HG03460 (cell line): ENCODE results near the gene ADRA1B.

Source experiments
- ATAC-seq: cut with Tn5 transposase; IDR thresholded peaks from one replicate; pipeline ENCODE4 v1.9.1; 2021; ENCODE audit not compliant: unreplicated experiment

Gene ADRA1B

DNA sequence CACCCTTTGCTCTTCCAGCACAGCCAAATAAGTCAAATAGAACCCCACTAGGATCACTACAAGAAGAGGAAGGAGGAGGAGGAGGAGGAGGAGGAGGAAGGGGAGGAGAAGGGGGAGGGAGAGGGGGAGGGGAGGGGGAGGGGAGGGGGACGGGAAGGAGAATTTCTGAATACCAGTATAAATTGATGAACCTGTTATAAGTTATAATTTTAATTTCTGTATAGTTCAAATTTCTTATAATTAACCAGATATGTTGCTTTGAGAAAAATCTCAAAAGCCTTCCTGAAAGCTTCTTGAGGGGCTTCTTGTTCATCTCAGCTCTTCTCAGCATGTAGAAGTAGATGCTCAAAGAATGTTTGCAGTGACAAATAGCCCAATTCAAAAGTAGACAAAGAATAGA is 15.0 kb upstream of the ADRA1B start:
- ATAC-seq, result no peak

DNA sequence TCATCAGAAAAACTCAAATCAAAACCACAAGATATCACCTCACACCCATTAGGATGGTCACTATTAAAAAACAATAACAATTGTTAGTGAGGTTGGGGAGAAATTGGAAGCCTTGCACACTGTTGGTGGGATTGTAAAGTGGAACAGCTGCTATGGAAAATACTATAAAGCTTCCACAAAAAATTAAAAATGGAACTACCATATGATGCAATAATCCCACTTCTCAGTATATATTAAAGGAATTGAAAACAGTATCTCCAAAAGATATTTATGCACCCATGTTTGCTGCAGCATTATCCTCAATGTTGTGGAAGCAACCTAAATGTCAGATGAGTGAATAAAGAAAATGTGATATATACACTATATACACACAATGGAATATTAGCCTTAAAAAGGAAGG is 14.5 kb upstream of the ADRA1B start:
- ATAC-seq, result no peak

DNA sequence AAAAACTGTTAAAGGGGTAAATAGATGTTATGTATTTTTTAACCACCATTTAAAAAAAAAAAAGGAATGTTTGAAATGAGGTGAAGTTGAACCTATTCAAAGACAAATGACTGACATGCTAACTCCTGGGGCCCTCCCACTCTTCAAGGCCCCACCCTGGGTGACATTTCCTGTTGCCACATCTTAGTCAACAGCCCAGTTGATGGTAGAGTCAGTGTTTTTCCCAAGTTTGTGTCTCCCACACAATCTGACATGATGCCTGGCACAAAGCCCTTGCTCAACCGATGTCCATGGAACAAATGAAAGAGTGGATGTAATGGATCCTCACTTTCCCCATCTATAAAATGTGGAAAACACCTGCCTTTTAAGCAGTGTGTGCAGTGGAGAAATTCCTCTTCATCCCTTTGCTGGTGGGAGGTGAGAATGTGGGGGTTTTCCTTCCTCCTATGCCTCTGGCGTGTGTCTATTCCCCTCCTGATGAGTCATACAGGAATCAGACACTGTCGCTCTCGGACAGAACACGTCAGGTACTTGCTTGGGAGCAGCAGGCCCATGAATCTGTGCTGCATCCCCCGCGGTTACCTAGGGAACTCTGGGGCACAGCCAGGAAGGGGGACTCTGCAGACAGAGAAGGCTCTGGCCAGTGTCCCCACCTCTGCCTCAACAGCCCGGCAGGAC is 13.7 kb upstream of the ADRA1B start:
- ATAC-seq, result no peak

DNA sequence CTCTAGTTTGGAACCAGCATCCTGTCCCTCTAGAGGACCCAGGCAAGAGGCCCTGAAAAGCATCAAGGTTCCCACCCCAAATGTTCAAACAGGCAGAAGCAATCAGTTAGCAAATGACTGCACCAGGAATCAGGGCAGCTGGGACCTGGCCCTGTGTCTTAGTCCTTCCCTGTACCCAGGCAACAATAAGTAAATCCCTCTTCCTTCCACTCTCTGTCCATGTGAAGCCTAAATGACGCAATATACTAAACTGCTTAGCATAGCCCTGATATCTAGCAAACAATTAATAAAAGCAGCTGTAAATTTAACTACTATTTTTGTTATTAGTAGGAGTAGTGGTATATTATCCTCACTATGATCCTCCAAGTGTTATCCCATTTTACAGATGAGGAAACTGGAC is 13.2 kb upstream of the ADRA1B start:
- ATAC-seq, result no peak

DNA sequence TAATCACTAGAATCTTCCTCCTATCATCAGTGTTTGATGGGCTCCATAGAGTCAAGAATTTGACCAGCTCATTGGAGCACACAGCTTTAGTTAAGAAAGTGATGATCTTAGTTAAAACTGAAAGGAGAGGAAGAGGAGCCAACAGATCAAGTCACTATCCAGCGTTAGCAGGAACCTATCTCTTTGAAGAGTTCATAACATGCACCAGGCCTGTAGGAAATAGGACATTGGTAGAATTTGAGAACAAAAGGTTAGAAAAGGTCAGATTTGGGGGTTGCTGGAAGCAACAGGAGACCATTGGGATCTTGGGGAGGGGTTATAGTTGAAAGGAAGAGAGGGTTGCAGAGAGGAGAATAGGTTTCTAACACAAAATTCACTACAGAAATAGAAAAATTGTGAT is 11.4 kb upstream of the ADRA1B start:
- ATAC-seq, result no peak

DNA sequence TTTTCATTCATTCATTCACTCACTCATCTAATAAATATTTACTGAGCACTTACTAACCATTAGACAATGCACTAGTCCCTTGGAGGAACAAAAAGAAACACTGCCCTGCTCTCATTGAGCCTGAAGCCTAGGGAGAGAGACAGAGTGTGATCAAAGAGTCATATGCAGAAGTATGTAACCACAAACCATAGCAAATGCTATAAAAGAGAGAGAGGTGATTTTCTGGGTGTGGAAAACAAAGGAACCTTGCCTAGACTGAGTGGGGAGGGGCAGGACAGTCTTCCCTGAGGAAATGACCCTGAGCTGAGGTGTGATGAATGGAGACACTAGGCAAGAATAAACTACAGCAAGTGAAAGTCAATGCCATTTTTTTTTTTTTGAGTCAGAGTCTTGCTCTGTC is 10.8 kb upstream of the ADRA1B start:
- ATAC-seq, result no peak

DNA sequence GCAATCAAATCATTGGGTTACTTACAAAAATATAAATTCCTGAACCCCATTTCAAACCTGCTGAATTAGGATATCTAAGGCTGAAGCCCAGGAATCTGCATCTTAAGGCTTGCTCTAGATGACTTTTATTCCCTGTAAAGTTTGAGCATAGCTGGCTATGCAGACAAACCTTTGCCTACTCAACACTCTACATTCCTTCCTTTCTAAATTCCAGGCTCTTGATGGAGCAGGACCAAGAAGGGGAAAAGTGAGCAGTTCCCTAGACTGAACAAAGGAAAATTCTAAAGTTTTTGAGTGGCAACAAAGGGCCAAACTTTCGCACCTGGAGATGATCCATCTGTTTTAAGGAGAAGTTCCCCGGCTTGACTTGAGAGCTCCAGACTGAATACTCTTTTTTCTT is 9.8 kb upstream of the ADRA1B start:
- ATAC-seq, result no peak

DNA sequence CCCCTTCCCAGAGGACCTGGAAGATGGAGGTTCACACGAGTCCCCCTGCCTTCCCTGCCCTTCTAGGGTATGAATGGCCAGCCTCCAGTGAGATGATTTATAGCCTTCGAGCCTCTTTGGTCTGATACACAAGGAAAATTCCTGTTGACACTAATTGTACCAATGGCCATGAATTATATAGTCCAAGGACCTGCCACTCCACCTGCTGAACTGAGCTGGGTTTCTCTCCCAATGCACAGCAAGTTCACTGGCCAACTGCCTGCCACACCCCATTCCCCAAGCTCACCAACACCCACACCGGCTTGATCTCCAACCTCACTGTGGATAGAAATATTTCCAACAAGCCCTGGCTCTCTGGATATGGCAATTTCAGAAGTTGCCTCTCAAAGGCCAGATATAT is 9.3 kb upstream of the ADRA1B start:
- no peak for ATAC-seq

DNA sequence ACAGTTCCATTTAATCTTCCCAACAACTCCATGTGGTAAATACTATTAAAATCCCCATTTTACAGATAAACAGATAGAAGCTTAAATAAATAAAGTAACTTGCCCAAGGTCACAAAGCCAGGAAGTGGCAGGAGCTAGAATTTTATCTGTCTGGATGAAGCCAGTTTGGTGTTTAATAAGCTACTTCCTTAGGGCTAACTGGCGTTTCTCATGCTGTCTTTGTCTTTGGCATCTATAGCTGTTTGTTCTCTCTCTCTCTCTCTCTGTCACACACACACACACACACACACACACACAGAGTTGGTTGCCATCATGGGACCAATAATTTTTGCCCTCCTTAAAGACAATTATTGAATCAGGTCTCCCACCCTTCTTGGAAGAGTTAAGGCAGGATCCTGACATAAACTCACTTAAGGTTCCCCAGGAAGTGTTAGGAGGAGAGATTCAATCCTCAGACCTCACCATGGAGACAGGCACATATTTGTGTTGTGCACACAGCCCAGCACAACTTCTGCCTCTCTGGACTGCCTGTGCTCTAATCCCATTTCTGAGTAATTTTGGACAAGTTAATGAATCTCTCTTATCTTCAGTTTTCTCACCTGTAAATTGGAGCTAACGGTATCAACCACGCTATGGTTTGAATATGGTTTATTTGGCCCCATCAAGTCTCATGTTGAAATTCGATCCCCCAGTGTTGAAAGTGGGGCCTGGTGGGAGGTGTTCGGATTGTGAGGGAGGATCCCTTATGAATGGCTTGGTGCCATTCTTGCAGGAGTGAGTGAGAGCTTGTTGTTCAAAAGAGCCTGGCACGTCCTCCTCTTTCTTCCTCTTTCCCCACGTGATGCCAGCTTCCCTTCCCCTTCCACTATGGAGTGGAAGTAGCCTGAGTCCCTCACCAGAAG is 8.3 kb upstream of the ADRA1B start:
- ATAC-seq, result no peak

DNA sequence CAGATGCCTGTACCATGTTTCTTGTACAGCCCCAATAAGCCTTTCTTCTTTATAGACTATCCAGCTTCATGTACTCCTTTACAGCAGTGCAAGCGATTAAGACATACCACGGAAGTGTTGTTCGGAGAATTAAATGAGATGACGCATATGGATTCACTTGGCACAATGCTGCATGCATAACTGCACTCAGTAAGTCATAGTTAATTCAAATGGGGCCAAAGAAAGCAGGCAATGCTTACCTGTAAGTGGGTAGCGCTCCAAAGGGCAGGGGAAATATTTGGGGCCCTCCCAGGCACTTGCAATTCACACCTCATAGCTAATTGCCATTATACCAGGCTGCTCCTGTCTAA is 7.7 kb upstream of the ADRA1B start:
- ATAC-seq, result no peak

DNA sequence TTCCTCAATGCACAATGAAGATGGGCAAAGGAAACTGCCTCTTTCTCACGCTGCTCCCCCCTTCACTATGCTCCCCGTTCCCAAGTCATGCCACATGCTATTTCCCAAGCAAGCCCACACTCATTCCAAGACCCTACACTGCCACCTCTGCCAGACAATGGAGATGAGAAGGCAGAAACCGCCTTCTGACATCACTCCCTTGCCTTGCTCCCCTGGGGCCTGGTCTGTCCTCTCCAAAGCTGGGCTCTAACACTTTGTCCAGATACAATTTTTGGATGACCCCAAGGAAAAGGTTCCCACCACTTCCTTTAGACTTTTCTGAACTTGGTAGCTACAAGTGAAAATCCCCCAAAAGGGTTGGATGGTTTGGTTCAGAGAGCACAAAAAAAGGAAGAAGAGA is 7.2 kb upstream of the ADRA1B start:
- no peak for ATAC-seq

DNA sequence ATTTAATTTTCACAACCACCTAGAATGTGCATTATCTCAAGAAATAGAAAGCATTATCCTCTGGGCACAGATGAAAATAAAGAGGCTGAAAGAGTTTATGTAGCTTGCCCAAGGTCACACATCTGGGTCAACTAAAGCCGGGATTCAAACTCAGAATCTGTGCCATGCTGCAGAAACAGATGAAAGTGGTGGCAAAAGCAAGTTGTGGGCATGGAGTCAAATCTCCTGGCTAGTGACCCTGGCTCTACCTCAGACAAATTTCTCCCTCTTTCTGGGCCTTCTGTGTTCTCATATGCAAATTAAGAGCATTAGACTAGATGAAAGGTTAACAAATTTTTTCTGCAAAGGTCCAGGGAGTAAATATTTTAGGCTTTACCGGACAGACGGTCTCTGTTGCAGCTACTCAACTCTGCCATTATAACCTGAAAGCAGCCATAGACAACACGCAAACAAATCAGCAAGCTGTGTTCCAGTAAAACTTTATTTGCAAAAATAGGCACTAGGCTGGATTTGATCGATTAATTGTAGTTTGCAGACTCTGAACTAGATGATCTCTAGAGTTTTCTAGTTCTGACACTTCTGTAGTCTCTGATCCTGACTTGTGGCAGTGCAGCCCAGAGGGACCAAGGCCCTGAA is 6.0 kb upstream of the ADRA1B start:
- no peak for ATAC-seq

DNA sequence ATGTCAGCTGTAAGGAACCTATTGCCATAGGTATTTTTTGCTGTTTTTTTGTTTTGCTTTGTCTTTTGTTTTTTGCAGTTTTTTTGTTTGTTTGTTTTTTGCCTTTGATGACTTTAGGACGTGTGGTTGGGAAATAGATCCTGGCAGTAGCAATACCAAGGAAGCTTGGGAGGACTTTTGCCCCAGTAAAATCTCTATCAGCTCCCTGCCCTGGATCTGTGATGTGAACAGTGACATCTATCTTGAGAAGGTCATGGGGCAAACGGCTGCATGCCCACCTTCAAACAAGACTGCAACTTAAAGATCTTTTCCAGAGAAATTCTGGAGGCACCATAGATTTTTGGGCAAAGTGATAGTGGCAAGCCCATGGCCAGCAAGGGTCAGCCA is 5.4 kb upstream of the ADRA1B start:
- no peak for ATAC-seq

DNA sequence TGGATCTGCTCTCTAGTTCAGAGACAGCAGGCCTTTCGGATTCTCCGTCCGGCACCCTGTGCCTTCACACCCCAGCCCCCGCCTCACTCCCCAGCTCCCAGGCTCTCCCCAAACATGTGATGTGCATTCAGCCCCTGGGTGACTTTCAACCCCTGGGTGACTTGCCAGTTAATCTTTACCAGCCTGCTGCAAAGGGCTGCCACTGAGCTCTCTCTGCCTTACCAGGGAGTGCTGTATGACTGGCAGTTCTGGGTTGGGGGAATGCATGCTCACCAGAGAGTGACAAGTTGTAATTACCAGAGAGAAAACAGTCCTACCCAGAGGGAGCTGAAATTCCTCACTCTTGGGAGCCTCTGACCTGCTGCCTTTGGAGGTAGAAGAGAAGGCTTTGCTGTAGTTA is 4.9 kb upstream of the ADRA1B start:
- ATAC-seq, result no peak

DNA sequence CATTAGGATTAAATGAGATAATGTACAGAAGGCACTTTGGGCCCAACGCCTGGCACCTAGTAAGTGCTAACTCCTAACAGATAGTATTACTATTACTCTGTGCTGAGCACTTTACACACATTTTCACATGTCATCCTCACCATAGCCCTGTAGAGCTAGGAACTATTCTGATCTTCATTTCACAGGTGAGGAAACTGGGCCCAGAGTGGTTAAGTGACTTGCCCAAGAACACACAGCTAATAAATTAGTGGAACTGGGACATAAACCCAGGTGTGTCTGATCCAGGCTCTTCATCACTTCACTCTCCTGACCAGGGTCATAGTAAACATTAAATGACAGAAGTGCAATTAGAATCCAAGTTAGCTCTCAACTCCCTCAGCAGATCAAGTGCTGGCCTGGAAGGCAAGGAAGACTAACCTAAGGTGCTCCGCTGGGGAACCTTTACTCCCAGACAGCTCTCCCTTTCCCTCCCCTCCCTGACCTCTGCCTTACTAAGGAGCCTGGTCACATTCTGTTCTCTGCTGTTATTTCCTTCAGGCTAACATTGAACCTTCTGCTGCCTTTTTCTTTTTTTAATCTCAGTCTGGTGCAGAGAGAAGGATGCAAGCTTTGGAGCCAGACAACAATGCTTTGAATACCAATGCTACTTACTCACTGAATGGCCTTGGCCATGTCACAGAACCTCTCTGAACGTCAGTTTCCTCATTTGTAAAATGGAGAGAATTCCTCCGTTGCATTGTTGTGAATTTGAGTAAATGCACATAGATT is 4.1 kb upstream of the ADRA1B start:
- no peak for ATAC-seq

DNA sequence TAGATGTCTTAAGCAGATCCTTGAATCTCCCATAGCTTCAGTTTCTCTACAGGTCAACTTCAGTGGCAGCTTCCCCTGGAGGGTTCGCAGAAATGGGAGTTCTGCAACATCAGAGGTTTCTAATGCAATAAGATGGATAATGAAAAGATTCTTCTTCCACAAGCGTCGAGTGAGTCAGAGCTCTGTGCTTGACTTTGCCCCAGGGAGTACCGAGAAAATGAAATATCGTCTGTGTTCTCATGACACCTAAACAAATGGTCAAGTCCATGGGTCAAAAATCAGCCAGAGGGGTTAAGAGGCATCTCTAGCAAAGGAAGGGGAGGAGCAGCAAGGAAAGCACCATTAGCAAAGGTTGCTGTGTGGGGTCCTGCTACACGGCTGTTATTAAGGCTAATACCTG is 3.2 kb upstream of the ADRA1B start:
- ATAC-seq, result no peak

DNA sequence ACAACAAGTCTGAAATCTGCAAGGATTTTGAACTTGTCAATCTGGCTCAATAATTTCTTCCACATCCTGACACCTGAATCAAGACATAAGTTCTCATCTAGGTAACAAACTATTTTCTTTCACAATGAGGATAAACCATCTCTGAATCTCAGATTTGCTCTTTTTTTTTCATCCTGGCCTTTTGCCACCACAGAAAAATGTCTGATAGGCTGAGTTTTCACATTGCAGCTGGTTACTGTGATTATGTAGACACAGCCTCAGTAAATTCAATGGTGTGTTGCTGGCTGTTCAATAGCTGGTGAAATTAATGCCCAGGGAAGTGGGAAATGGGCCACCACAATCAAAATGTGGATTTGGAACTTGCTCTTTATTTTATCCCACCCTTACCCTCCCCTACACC is 2.8 kb upstream of the ADRA1B start:
- no peak for ATAC-seq

DNA sequence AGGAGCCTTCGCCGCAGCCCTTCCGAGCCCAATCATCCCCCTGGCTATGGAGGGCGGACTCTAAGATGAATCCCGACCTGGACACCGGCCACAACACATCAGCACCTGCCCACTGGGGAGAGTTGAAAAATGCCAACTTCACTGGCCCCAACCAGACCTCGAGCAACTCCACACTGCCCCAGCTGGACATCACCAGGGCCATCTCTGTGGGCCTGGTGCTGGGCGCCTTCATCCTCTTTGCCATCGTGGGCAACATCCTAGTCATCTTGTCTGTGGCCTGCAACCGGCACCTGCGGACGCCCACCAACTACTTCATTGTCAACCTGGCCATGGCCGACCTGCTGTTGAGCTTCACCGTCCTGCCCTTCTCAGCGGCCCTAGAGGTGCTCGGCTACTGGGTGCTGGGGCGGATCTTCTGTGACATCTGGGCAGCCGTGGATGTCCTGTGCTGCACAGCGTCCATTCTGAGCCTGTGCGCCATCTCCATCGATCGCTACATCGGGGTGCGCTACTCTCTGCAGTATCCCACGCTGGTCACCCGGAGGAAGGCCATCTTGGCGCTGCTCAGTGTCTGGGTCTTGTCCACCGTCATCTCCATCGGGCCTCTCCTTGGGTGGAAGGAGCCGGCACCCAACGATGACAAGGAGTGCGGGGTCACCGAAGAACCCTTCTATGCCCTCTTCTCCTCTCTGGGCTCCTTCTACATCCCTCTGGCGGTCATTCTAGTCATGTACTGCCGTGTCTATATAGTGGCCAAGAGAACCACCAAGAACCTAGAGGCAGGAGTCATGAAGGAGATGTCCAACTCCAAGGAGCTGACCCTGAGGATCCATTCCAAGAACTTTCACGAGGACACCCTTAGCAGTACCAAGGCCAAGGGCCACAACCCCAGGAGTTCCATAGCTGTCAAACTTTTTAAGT is 819 bp downstream of the ADRA1B start:
- no peak for ATAC-seq

DNA sequence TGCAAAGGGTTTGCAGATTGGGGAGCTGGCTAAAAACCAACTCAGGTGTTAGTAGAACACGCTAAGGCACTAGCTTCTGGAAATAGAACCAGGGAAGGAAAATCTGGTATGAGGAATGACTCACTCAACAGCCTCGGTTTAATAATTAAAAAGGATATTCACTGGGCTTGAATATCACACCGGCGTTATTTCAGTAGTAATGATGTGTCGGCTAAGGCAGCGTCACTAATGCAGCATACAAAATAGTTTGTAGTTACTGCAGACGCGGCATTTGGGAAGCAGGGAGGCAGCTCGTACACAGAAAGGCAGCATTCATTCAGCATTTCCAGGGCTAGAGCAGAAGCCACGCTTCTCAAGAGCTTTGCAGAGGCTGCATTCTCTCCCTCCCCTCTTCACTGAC is 1.7 kb downstream of the ADRA1B start:
- no peak for ATAC-seq

DNA sequence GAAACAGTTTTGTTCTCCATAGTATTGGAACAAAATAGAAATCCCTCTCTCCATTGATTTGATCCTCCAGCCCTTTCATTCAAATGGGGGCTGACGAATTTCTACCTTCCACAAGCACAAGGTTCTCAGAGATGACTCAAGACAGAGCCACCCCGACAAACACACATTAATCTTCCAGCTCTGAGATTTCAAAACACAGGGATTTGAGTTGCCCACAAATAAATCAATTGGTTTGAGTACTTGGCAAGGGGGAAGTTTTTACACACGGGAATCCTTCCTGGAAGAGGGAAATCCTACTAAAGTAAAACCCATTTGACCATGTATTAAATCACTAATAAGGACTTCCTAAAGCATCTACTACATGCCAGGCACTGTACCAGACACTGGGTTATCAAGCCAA is 5.4 kb downstream of the ADRA1B start:
- ATAC-seq, result no peak

DNA sequence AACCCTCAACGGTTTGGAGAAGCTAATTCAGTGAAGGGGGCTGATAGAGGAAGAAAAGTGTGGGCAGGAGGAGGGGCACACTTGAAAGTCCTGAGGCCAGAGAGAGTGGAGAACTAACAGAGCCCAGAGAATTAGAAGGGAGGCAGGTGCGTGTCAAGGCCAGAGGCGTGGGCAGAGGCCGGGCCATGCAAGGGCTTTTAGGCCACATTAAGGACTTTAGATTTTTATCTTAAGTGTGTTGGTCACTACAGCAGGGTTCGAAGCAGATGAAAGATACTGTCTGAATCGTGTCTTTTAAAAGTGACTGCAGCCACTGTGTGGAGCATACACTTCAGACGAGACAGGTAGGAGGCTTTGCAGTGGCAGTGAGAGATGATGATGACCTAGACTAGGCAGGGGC is 6.7 kb downstream of the ADRA1B start:
- no peak for ATAC-seq
